Sigmoid colon (tissue), 4 donors: Measurements from ENCODE around the gene PLCB1.

Experiments
- POLR2A ChIP-seq, 2 donors: fragments of 450-650 bp; IDR thresholded peaks; one replicate each; pipeline ENCODE4 v1.6.1; 2016; ENCODE audit warnings: antibody characterized with exemption in 2 of 2, mild to moderate bottlenecking in 2 of 2, moderate library complexity in 2 of 2
- POLR2AphosphoS5 ChIP-seq, 4 donors: sonication (generic); formaldehyde crosslinking; IDR thresholded peaks; one replicate each; pipeline ENCODE4 v1.6.1; 2017; ENCODE audit warnings: antibody characterized with exemption in 4 of 4
- TF ChIP-seq, protein P1 (sequence below), 4 experiments: fragments of 450-650 bp in 3 of 4; fragments of 200-600 bp in 1 of 4; IDR thresholded peaks; one replicate each; pipeline ENCODE4 v1.5.1; 2016 to 2019; ENCODE audit warnings: antibody characterized with exemption in 4 of 4, mild to moderate bottlenecking in 3 of 4, moderate library complexity in 2 of 4

DNA sequence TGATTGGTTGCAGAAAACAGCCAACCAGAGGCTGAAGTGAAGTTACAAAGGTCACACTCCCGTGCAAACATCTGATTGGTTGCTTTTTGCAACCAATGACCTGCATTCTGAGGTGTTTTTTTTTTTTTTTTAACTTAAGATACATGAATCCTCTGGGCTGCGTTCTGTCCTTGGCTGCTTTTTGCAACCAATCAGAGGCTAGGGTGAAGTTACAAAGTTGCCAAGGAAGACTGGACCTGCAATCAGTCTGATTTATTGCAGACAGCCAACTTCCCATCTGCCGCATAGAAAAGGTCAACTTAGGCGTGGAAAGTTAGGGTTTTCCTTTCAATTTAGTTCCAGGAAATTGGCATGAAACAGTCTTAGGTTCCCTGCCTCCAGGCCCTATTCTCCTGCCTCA is 292.9 kb downstream of the PLCB1 start:
- TF ChIP-seq, protein P1, sequence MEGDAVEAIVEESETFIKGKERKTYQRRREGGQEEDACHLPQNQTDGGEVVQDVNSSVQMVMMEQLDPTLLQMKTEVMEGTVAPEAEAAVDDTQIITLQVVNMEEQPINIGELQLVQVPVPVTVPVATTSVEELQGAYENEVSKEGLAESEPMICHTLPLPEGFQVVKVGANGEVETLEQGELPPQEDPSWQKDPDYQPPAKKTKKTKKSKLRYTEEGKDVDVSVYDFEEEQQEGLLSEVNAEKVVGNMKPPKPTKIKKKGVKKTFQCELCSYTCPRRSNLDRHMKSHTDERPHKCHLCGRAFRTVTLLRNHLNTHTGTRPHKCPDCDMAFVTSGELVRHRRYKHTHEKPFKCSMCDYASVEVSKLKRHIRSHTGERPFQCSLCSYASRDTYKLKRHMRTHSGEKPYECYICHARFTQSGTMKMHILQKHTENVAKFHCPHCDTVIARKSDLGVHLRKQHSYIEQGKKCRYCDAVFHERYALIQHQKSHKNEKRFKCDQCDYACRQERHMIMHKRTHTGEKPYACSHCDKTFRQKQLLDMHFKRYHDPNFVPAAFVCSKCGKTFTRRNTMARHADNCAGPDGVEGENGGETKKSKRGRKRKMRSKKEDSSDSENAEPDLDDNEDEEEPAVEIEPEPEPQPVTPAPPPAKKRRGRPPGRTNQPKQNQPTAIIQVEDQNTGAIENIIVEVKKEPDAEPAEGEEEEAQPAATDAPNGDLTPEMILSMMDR (IDR thresholded peaks at IDR 0.05) = no peak
- TF ChIP-seq POLR2AphosphoS5 (IDR thresholded peaks at IDR 0.05) (no peak), POLR2A (IDR thresholded peaks at IDR 0.05) (no peak)
